K562 (cell line): ENCODE data around the gene CD14. TPM values are rescaled to one million over a fixed set of nuclear protein-coding genes. Genes with fewer than 3 reads are reported as not detected.

Experiments
- HMGN3 ChIP-seq: IDR thresholded peaks from 2 replicates; pipeline ENCODE4 v1.6.1; 2011; ENCODE audit warnings: borderline replicate concordance, low read depth, mild to moderate bottlenecking, mixed read lengths, low read length; ENCODE audit not compliant: insufficient read length; ENCODE audit errors: extremely low read depth
- KDM2B ChIP-seq: fragments of 250-450 bp; sonication (Bioruptor Pico); IDR thresholded peaks from 2 replicates; pipeline ENCODE4 v1.8.0; 2021; ENCODE audit warnings: mild to moderate bottlenecking, moderate library complexity
- NUFIP1 ChIP-seq: fragments of 450-650 bp; IDR thresholded peaks from 2 replicates; pipeline ENCODE4 v1.6.1; 2018; ENCODE audit not compliant: partially characterized antibody
- PCBP1 ChIP-seq: fragments of 200-400 bp; formaldehyde crosslinking; IDR thresholded peaks from 2 replicates; pipeline ENCODE4 v1.6.1; 2018; ENCODE audit warnings: mild to moderate bottlenecking, low read depth, low read length; ENCODE audit not compliant: poor library complexity, severe bottlenecking
- RUNX1 ChIP-seq: sonication (generic); IDR thresholded peaks from 2 replicates; pipeline ENCODE4 v1.6.1; 2016; ENCODE audit warnings: antibody characterized with exemption, low read depth
- SMAD1 ChIP-seq: fragments of 150-350 bp; IDR thresholded peaks from 2 replicates; pipeline ENCODE4 v1.6.1; 2014; ENCODE audit warnings: low read length, low read depth; ENCODE audit not compliant: partially characterized antibody
- SMARCA5 ChIP-seq: fragments of 450-650 bp; IDR thresholded peaks from 2 replicates; pipeline ENCODE4 v1.6.1; 2016
- polyA plus RNA-seq, 8 experiments: library from polyadenylated mRNA; depleted of rRNA in 4 of 8; stranded (reverse) in 5 of 8; unstranded in 3 of 8; fragments of >200 nt; fragmentation: Nextera tagmentation in 2 of 8; fragmentation: Illumina TruSeq in 1 of 8; extraction: Ambion mirVana in 2 of 8; extraction: Trizol in 1 of 8; gene quantifications; 2 replicates each; pipeline versions ENCODE4 v1.2.1 to v1.2.3, GENCODE V29; 2011 to 2014; ENCODE audit warnings: inconsistent platforms in 1 of 8, missing spikeins in 1 of 8
- total RNA-seq, 7 experiments: library from RNA; depleted of rRNA in 6 of 7; stranded (reverse); fragments of >200 nt in 6 of 7; fragmentation: Illumina TruSeq in 2 of 7; extraction: Trizol in 2 of 7; gene quantifications; 2 replicates each; pipeline versions ENCODE4 v1.2.1 to v1.2.3, GENCODE V29; 2011 to 2021; ENCODE audit warnings: low replicate concordance in 1 of 7
- TF ChIP-seq, protein P1 (sequence below): sonication (generic); IDR thresholded peaks from 2 replicates; pipeline ENCODE4 v1.6.1; 2016
- TF ChIP-seq, protein P2 (sequence below): fragments of 250-450 bp; sonication (Bioruptor Pico); IDR thresholded peaks from 2 replicates; pipeline ENCODE4 v1.5.0; 2021; ENCODE audit warnings: mild to moderate bottlenecking, moderate library complexity
- TF ChIP-seq, protein P3 (sequence below): fragments of 450-650 bp; formaldehyde crosslinking; IDR thresholded peaks from 2 replicates; pipeline ENCODE4 v1.4.0; 2020; ENCODE audit warnings: mild to moderate bottlenecking, moderate library complexity
- TF ChIP-seq, protein P4 (sequence below): sonication (generic); formaldehyde crosslinking; IDR thresholded peaks from 2 replicates; pipeline ENCODE4 v1.8.0; 2022; ENCODE audit warnings: mild to moderate bottlenecking, low read depth, missing genetic modification reagents

CD14 gene
- total and polyA plus RNA-seq, 9 of the 15 experiments (the other 6 are each of a cell fraction or from before 2014, with no cell fraction given): 0.07 to 0.47 (median 0.14) TPM; not detected in 2

DNA sequence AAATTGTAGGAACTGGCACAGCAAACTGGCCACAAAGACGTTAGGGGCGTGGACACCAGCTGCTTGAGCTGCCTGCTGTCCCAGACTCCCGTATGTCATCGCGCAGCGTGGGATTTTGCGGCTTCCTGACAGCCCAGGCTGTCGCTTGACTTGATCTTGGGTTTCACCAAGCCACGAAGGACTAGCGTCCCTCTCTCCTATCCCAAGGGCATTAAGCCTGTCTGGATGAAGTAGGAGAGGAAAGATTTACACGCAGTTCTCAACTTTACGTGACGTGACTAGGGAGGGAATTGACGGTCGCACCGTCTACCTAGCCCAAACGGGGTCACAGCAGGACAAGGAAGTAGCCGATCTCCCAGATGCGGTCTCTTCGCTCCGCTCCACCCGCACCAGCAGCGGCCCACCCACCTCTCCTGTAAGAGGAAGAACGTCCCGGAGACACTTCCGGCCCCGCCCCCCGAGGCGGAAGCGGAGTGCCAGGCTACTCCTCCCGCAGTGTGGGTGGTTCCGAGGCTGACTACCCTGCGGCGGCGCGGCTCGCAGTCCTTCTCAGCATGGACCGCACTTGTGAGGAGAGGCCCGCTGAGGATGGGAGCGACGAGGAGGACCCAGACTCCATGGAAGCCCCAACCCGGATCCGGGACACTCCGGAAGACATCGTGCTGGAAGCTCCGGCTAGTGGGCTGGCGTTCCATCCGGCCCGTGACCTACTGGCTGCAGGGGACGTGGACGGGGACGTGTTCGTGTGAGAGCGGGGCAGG, 31.6 kb upstream of the CD14 start, which contains the start of gene WDR55 (continued):
- TF ChIP-seq, protein P1, sequence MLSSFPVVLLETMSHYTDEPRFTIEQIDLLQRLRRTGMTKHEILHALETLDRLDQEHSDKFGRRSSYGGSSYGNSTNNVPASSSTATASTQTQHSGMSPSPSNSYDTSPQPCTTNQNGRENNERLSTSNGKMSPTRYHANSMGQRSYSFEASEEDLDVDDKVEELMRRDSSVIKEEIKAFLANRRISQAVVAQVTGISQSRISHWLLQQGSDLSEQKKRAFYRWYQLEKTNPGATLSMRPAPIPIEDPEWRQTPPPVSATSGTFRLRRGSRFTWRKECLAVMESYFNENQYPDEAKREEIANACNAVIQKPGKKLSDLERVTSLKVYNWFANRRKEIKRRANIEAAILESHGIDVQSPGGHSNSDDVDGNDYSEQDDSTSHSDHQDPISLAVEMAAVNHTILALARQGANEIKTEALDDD: peak; percentile 41; the same call in 1 of the 2 replicates
- TF ChIP-seq, protein P2, sequence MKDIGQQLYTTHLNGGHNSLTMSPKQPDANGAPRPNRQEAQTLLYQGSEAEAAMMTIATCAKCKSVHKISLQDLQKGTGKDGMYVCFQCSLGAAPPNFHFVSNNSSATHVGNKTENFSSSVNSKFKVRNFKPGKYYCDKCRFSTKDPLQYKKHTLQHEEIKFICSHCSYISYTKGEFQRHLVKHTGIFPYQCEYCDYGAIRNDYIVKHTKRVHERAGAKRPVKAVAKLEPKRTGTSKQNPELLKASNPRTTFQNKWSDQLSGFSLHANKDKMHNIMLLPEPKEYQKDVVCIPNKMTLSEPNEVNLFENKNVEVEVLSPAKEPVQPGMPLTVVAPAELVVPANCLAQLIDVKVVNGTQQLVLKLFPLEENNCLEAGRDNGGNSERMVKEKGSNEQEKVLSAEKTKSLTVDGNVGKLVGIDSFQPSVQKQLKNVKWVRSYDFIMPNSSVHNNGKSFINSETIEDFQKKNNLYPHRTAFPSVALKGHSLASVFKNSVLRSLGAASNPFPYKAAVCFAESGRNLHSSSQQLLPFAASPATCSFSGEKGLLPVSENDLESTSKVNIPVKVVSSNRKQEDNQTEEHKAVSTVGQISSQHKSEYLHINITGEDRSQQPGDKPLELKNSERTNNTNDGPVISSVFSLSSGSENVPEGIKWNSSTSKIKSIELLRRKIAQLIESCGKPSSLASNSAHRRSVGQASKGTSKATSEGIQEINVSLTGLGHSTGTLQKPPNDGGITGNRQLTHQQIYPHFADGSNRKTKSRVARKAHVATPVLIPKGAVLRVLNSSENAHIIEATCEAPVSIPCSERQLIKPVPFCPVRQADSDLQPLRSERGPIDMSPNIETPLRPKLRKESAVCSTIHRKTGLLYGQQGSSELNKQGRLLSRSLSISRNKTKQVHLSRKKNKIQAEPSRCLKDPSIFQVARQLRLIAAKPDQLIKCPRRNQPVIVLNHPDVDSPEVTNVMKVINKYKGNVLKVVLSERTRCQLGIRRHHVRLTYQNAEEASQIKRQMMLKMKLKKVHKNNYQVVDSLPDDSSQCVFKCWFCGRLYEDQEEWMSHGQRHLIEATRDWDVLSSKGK (CRISPR knock-in tag): no peak
- 0 out of 2 replicates have a peak, but pooled peaks have one; percentile 32 for TF ChIP-seq KDM2B (CRISPR knock-in tag)
- peak; percentile 35; the same call in 1 of the 2 replicates for TF ChIP-seq RUNX1
- TF ChIP-seq NUFIP1: no peak
- peak; percentile 76 for TF ChIP-seq HMGN3
- TF ChIP-seq PCBP1: no peak
- TF ChIP-seq SMARCA5: no peak
- TF ChIP-seq, protein P3, sequence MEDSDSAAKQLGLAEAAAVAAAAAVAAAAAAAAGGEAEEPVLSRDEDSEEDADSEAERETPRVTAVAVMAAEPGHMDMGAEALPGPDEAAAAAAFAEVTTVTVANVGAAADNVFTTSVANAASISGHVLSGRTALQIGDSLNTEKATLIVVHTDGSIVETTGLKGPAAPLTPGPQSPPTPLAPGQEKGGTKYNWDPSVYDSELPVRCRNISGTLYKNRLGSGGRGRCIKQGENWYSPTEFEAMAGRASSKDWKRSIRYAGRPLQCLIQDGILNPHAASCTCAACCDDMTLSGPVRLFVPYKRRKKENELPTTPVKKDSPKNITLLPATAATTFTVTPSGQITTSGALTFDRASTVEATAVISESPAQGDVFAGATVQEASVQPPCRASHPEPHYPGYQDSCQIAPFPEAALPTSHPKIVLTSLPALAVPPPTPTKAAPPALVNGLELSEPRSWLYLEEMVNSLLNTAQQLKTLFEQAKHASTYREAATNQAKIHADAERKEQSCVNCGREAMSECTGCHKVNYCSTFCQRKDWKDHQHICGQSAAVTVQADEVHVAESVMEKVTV: no peak
- TF ChIP-seq, protein P4, sequence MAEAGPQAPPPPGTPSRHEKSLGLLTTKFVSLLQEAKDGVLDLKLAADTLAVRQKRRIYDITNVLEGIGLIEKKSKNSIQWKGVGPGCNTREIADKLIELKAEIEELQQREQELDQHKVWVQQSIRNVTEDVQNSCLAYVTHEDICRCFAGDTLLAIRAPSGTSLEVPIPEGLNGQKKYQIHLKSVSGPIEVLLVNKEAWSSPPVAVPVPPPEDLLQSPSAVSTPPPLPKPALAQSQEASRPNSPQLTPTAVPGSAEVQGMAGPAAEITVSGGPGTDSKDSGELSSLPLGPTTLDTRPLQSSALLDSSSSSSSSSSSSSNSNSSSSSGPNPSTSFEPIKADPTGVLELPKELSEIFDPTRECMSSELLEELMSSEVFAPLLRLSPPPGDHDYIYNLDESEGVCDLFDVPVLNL (CRISPR knock-in tag): no peak
- TF ChIP-seq SMAD1: no peak
